Forelimb muscle (tissue), 1 donor: ENCODE measurements around the gene TRAF2. TPM values are rescaled to one million over a fixed set of nuclear protein-coding genes. Genes with fewer than 3 reads are reported as not detected.
"Not testable (repeated sequence)": the region's sequence is repeated elsewhere in the genome, so short reads cannot be mapped to it uniquely, and the experiment has no call there.

Experiments
- DNase-seq: peaks from one replicate; pipeline ENCODE4 v3.0.0-alpha.2; 2013; ENCODE audit warnings: low read depth
- polyA plus RNA-seq: library from polyadenylated mRNA; unstranded; fragments of 120-200 nt; gene quantifications from one replicate; pipeline ENCODE4 v1.2.1, GENCODE V29; 2013; ENCODE audit not compliant: insufficient read length

Gene TRAF2
- 11.0 TPM for polyA plus RNA-seq

- peak; percentile 93 for DNase-seq
Measured at GRCh38 chr9:136885950-136886578, at the start of gene TRAF2. Gene TRAF2 (plus strand): TSS chr9:136886516. CDS start chr9:136898741, 12,225 bp downstream.

- no peak for DNase-seq
Measured at GRCh38 chr9:136837146-136837855, 49.0 kb upstream of the TRAF2 start.

- not testable (repeated sequence) for DNase-seq
Measured at GRCh38 chr9:136837856-136838277, 48.4 kb upstream of the TRAF2 start.

- DNase-seq = no peak
Measured at GRCh38 chr9:136838314-136839228, 47.7 kb upstream of the TRAF2 start.

GRCh38 chr9:136839229-136840139 is 46.8 kb upstream of the TRAF2 start:
- no peak for DNase-seq

GRCh38 chr9:136840140-136840876 is 46.0 kb upstream of the TRAF2 start:
- DNase-seq = no peak

- DNase-seq = no peak
Measured at GRCh38 chr9:136840877-136841645, 45.3 kb upstream of the TRAF2 start.

GRCh38 chr9:136841646-136842379 is 44.5 kb upstream of the TRAF2 start:
- not testable (repeated sequence) for DNase-seq

GRCh38 chr9:136842380-136842948 is 43.9 kb upstream of the TRAF2 start, which contains the start of gene AJM1:
Gene AJM1 (plus strand): TSS chr9:136842478. CDS start chr9:136844415, 1,937 bp downstream.
- not testable (repeated sequence) for DNase-seq

GRCh38 chr9:136843159-136843800 is 43.0 kb upstream of the TRAF2 start:
- DNase-seq = not testable (repeated sequence)

- DNase-seq = not testable (repeated sequence)
Measured at GRCh38 chr9:136843801-136844740, 42.2 kb upstream of the TRAF2 start.

GRCh38 chr9:136844761-136845464 is 41.4 kb upstream of the TRAF2 start:
- no peak for DNase-seq

- no peak for DNase-seq
Measured at GRCh38 chr9:136845465-136846260, 40.7 kb upstream of the TRAF2 start.

- no peak for DNase-seq
Measured at GRCh38 chr9:136846376-136847087, 39.8 kb upstream of the TRAF2 start.
